ENCODE measurements around the gene C17orf107.

- TF ChIP-seq CTCF (optimal IDR thresholded peaks at IDR 0.05 in 1 of 3, IDR thresholded peaks at IDR 0.05 in 1 of 3, conservative IDR thresholded peaks at IDR 0.05 in 1 of 3; ENCODE audit: extremely low read depth in 1 of 3, insufficient read depth in 2 of 3, low read length in 3 of 3), result no peak
- TF ChIP-seq EZH2 (IDR thresholded peaks at IDR 0.05; ENCODE audit: low read length), result no peak
Measured at GRCh38 chr17:4898927-4899326, 409 bp upstream of the C17orf107 start.

All from keratinocyte (primary cell).